Mammary epithelial cell (primary cell): ENCODE measurements around the gene XKR3.

ENCODE experiments used
- CTCF ChIP-seq, 2 donors: IDR thresholded peaks in 1 of 2; conservative IDR thresholded peaks in 1 of 2; 2 replicates each; pipeline ENCODE4 v1.5.1; 2011 to 2012; ENCODE audit warnings: inconsistent platforms in 2 of 2, low read length in 2 of 2, mild to moderate bottlenecking in 2 of 2, control low read depth in 1 of 2, low read depth in 1 of 2; ENCODE audit not compliant: insufficient read depth in 1 of 2; ENCODE audit errors: extremely low read depth in 1 of 2
- EZH2 ChIP-seq: IDR thresholded peaks from 2 replicates; pipeline ENCODE4 v1.6.1; 2012; ENCODE audit warnings: low read length, inconsistent platforms, borderline replicate concordance

- no peak for TF ChIP-seq CTCF (conservative IDR thresholded peaks at IDR 0.05 in 1 of 2, IDR thresholded peaks at IDR 0.05 in 1 of 2; ENCODE audit: extremely low read depth in 1 of 2, insufficient read depth in 1 of 2, low read depth in 1 of 2, low read length in 2 of 2)
- TF ChIP-seq EZH2 = no peak
Observed at GRCh38 chr22:16776080-16776479, 49.1 kb downstream of the XKR3 start.
